Measurements from ENCODE around the gene ATP2B2.

The ATP2B2 gene

DNA sequence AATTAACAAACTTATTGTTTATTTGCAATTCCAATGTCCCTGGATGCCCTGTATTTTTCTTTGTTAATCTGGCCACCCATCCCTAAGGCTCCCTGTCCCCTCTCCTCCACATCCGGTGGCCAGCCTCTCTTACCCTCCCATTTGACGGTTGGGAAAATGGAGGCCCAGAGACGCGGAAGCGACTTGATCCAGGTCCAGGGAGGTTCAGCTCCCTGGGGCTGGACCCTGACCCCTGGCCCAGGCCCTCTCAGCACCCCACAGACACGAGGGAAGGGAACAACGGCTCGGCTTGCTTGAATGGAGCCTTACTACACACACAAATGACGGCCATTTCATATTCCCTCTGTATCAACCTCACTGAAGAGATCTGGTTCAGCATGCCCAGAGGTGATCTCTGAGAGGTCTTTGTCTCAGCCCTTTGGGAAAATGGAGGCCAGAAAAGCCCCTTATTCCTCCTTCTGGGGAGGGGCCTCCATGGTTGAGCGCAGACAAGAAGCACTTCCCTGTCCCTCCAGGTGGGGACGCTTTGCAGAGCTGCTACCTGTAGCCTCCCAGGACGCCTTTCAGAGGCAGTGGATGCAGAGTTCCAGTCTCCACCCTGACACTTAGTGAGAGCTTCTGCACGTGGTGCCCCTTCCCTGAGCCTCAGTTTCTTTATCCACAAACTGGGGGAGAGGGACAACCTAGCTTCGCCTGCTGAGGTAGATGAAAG, 82.1 kb downstream of the ATP2B2 start:
- DNase-seq, result no peak

DNA sequence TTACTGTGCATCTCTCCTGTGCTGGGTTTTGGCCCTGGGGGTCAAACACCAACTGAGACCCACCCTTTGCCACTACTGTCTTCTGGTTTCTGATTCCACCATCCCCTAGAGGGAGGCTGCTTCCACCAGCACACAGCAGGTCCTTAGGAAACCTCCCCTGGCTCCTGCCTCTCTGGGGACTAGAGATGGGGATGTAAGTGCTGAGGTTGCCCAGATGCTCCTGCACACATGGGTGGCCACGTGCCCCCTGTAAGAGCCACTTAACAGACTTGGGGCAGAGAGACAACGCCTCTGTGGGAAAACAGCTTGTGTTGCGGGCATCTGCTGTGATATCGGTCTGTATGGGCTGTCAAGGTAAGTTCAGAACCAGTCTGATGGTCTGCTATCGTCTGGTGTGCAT, 83.4 kb downstream of the ATP2B2 start:
- no peak for DNase-seq

GRCh38 chr3:10420745-10421475, 84.5 kb downstream of the ATP2B2 start:
- no peak for DNase-seq

DNA sequence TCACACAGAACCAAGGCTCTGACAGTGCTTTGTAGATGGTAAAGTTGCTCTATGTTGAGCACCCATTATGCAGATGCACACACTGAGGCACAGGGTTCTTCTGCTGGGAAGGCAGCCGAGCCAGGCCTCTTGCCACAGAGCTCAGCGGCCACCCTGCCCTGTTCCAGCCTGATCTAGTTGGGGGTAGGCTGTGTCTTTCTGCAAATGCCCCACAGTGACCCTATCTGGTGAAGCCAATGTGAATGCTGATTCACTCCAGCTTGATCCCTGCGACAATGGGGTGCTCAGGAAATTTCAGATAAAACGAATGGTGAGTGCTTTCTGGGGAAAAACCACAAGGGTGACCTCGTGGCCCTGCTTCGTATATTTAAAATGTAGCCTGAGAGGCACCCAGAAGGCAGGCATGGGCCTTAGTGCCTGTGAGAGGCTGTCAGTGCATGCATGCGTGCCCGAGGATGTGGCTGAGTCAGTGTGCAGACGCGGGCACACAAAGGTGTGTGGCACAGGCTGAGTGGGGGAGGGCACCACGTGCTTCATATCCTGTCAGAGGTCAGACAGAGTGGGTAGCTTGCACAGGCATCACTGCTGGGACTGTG, 85.7 kb downstream of the ATP2B2 start:
- DNase-seq, result no peak

- no peak for DNase-seq
Measured at GRCh38 chr3:10417847-10418246, 87.5 kb downstream of the ATP2B2 start.

DNA sequence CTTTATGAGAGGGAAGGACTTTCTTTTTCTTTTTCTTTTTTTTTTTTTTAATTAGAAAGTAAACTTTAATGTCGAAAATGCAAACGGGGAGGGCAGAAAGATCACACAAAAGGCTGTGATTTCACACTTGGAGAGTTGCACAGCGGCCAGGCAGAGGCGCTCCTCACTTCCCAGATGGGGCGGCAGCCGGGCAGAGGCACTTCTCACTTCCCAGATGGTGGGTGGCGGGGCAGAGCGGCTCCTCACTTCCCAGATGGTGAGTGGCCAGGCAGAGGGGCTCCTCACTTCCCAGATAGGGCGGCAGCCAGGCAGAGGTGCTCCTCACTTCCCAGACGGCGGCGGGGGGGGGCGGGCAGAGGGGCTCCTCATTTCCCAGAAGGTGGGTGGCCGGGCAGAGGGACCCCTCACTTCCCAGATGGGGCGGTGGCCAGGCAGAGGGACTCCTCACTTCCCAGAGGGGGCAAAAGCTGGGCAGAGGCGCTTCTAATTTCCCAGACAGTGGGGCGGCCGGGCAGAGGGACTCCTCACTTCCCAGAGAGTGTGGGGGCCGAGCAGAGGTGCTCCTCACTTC, 88.6 kb downstream of the ATP2B2 start:
- no peak for DNase-seq

DNA sequence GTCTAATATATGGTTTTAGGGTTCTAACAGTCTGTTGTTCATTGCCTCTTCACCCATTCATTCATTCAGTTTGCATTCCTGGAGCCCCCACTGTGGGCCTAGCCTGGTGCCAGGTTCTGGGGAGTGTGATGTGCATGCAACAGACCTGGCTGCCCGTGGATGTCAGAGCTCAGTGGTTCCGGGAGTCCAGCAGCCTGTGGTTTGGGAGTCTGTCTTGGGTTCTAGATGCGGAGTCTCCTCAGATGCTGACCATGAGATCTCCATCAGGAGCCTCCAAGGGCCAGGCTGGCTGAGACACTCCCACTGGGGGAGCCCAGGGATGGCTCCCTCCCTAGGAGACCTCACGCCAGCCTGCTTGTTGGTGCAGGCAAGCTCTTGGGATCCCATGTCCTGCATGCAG, 92.3 kb downstream of the ATP2B2 start:
- no peak for DNase-seq

GRCh38 chr3:10411598-10412332, 93.6 kb downstream of the ATP2B2 start:
- no peak for DNase-seq

DNA sequence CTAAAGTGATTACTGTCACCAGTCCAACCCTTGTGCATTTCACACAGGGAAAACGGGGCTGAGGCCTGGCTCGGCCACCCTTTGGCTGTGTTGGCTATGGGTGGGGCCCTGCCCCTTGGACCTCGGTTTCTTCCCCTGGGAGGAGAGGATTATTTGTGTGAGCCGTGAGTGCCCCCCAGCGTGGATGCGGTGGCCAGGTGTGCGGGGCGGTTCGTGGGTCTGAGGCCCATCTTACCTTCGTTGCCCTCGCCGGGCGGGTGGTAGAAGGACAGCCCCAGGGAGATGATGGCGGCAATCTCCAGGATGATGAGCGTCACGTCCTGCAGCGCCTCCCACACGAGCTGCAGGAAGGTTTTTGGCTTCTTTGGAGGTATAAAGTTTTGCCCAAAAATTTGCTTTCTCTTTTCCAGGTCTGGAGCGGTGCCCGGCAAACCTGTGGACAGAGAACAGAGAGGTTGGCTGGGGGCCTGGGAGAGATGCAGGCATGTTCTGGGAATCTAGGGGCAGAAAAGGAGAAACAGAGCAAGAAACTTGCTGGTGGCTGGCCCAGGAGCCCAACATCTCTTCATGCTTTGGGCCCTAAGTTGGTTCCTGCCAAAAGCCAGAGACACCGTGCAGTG, 94.9 kb downstream of the ATP2B2 start:
- no peak for DNase-seq

- no peak for DNase-seq
Measured at GRCh38 chr3:10408680-10409079, 96.7 kb downstream of the ATP2B2 start.

DNA sequence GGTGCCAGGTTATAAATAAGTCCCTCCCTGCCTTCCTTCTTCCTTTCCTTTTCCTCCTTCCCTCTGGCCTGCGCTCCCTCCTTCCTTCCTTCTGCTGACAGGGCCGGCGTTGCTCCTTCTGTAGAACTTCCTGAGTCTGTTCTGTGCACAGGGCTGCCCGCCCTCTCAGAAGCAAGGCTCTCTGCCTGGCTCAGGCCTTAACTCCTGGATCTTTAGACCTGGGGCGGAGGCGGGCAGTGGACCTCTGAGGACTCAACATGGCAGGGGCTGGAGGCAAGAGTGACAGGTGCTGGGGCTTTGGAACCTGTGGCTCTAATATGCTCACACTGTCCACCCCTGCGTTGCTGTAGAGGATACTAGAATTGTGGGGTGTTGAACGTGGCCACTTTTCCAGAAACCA, 98.0 kb downstream of the ATP2B2 start:
- DNase-seq, result no peak

- no peak for DNase-seq
Measured at GRCh38 chr3:10406414-10406813, 99.0 kb downstream of the ATP2B2 start.

DNA sequence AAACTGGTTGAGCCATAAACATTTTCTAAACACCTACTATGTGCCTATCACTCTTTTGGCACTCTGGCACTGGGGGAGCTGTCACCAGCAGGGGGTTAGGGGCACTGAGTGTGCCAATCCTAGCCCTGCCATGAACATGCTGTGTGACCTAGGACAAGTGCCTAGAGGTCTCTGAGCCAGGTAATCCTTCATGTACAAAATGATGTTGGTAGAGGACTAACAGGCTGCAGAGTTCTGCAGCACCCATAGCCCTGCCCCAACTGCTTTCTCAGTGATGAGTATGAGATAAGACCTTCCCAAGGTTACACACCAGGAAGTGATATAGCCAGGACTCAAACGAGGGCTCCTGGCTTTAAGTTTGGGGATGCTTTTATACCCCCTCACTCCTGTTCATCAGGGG, 99.6 kb downstream of the ATP2B2 start:
- no peak for DNase-seq

DNA sequence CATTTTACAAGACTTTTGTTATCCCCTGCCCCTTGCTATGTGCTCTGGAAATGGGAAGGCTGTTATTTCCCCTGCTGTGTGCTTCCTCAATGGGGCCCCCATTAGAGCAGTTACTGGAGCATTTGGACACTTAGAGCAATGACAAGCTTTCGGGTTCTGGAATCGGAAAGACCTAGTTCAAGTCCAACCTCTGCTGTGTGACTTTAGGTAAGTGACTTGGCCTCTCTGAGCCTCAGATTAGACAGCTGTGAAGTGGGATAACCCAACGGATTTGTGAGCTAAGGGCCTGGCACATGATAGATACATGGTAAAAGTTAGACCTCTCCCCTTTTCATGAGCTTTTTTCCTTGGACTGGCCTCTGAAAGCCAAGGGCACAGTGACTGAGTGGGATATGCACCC, 100.5 kb downstream of the ATP2B2 start:
- no peak for DNase-seq

- DNase-seq, result no peak
Measured at GRCh38 chr3:10404377-10404776, 101.0 kb downstream of the ATP2B2 start.

DNA sequence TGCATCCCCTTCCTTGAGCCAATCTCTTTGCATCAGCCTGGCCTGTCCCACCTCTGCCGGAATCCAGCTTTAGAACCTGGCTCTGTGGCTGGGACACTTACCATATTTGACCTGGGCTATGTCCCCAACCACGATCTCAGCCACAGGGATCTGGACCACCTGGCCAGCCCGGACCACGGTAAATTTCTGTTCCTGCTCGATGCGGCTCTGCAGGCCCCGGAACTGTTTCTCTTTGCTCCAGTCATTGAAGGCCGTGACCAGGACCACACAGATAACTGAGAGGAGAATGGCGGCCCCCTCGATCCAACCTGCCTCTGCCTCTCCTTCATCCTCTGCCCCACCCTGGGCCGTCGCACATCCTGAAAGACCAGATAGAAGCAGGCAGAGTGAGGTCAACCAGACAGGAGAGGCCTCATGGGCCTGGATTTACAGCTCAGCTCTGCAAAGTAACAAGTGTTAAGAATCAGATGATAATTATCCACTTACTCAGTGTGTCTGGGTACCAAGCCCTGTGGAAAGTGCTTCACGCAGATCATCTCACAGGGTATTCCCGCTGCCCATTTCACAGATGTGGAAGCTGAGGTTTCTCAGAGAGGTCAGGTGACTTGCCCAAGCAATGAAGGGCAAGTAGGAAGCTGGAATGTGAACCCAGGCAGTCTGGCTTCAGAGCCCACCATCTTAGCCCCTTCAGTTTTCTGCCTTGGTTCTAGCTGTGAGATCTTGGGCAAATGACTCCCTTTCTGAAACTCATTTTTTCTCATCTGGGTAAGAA, 103.2 kb downstream of the ATP2B2 start:
- DNase-seq, result no peak

DNA sequence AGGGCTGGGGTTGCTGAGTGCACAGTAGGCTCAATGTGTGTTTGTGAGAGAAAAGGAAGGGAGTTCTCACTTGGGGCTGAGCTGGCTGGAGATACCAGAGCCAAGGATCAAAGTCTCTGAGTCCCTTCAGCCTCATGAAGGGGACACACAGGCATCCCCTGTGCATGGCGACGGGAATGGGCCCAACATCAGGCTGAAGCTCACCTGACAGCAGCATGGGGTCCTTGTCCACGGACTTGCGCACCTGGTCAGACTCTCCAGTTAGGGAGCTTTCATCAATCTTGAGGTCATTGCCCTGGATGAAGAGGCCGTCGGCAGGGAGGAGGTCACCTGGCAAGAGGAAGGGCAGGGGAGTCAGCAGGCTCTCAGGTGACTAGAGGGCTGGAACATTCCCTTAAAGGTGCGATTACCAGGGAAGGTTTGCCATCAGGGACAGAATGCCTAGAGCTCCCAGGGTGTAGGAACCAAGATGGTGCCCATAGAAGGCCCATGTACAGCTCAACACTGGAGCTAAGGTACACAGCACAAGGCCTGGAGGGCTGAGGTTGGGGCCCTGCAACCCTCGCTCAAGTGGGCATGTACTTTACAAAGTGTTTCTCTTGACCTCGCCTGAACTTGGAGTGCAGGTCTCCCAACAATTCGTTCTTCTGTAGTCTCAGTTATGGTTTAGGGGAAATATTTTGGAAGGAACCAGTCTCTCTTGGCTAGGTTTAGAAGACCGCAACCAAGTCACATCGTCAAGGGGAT, 104.5 kb downstream of the ATP2B2 start:
- no peak for DNase-seq

DNA sequence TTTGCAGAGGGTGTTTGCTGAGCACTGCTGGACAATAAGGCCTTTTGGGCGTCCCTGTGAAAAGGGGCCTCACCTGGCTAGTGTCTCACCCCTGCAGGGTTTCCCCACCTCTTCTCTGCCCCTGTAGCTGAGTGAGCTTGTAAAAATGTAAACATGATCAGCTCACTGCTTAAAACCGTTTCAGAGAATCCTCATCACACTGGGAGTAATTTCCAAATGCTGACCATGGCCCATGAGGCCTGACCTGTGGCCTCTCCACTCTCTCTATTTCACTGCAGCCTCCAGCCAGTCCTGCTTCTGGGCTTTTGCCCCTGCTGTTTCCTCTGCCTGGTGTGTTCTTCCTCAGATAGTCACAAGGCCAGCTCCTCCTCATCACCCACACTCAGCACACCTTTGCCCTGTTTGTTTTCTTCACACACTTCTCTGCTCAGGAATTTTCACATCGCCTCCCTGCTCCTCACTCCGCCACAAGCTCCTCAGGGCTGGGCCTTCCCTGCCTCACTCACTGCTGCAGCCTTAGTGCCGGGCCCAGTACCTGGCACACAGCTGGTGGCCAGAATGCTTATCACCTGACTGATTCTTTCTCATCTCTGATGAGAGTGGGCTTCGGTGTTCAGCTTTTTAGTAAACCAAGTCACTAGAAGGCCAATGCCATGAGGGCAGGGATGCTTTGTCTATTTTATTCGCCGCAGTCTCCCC, 105.2 kb downstream of the ATP2B2 start:
- DNase-seq, result no peak

DNA sequence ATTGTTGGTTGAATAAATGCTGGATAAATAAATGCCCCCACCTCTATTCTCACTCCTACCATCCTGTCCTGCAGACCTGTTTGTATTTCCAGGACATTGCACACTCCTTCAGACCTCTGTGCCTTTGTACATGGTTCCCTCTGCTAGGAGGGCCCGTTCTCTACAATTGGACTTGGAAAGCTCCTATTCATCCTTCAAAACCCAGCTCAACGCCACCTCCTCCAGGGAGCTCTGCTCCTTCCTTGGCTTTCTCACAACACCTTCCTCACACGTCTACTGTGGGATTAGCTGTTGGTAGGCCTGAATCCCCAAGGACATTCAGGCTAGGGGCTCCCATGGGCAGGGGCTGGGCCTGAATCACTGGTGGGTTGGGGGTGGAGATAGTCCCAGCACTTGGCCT, 105.8 kb downstream of the ATP2B2 start:
- no peak for DNase-seq

GRCh38 chr3:10398341-10398740, 107.0 kb downstream of the ATP2B2 start:
- no peak for DNase-seq

DNA sequence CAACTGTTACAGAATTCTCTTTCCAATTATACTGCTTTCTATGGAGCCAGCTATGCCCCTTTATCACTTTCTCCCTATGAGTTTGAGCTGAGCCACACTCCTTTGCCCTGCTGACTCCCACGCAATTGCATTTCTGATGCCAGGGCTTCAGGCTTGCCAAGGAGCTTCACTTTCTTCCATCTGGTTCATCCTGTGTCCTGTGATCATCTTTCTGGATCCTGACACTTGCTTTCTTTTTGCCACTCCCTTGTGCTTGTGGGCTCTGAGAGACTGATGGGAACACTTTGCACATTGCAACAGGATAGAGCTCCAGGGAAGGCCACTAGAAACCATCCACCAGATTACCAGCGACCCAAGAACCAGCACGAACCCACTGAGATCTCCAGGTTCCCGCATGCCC, 107.5 kb downstream of the ATP2B2 start:
- no peak for DNase-seq
